ENCODE measurements around the gene CCNJL.

Gene CCNJL

DNA sequence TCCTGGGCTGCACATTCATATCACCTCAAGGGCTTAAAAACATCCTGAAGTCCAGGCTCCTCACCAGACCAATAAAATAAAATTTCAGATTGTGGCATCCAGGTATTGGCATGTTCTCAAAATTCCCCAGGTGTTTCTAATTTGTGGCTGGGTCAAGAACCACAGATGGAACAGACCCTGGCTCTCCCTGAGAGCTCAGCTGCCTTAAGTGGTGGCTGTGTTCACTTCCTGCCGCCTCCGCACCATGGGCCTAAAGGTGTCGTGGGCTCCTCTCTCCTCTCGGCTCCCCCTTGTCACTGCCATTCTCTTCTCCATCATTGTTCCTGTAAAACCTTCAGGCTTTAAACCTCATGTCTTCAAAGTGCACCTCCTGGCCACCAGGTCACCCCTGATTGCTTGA is 17.8 kb upstream of the CCNJL start:
- DNase-seq, result no peak

DNA sequence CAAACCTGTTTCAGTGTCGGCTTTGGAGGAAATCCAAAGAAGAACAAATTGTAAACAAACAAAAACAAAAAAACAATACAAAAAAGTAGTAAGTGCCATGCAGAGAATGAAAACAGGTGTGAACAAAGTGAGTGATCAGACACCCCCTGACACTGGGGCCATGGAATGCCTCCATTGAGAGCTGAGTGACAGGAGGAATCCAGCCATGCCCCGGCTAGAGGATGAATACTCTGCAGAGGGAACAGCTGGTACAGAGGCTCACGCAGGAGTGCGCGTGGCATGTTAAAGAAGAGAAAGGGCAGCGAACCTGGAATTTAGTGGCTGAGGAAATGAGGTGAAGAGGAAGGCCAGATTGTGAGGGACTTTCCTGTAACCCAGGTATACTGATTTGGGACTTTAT is 15.5 kb upstream of the CCNJL start:
- no peak for DNase-seq

DNA sequence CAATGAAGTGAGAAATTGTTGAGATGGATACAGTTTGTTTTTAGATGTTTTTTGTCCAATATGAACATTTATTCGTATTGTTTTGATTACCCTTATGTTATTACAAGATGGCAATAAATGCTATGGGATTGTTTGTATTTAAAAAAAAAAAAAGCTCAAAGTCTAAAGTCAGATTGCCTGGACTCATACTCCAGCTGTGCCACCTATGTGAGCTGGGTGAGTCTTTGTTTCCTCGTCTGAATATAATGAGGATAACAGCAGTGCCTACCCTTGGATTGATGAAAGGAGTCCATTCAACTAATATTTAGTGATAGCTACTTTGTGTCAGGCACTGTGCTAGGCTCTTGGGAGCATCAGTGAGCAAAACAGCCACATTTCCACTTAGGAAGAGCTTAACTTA is 14.6 kb upstream of the CCNJL start:
- no peak for DNase-seq

DNA sequence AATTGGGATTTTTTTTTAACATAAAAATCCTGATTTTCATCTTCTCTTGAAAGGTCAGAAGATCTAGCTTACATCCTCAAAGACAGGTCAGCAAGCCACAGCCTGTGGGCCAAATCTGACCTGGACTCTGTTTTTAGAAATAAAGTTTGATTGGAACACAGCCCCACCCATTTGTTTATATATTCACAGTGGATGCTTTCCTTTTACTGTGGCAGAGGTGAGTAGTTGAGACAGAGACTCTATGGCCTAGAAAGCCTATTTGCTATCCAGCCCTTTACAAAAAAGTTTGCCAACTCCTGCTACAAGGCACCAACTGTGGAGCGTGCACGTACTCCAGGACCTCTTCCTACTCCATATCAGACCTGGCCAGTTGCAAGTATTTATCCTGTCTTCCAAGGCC is 13.4 kb upstream of the CCNJL start:
- DNase-seq, result no peak

GRCh38 chr5:160324886-160325285 is 12.5 kb upstream of the CCNJL start:
- no peak for DNase-seq

DNA sequence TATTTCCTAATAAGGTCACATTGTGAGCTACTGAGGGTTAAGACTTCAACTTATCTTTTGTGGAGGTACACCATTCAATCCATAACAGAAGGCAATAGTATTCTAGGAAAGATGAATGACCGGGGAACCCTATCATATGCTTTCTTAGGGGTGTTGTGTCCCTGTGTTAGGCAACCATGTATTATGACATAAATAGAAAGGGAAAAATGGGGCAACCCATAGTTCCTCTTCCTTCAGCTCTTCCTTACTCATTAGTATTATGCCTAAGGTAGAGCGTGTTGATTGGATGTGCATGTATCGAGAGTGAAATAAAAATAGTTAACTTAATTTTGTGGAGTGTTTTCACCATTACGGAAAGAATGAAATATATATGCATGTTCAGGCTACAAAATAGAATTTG is 6.0 kb upstream of the CCNJL start:
- no peak for DNase-seq

DNA sequence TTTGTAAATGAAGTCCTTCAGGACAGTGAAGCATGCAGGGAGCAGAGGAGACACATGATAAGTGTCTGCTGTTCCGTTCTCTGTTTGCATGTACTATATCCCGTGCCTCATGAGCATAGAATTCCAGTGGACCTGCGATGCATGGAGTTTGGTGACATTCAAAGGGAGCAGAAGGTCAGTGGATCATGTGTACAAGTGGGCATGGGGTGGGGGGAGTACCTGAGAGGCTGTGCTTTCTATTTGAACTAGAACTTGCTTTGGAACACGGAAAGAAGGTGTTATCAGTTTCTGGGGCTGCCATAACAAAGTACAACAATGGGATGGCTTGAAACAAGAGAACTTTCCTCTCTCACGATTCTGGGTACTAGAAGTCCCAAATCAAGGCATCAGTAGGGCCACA is 5.1 kb upstream of the CCNJL start:
- no peak for DNase-seq

DNA sequence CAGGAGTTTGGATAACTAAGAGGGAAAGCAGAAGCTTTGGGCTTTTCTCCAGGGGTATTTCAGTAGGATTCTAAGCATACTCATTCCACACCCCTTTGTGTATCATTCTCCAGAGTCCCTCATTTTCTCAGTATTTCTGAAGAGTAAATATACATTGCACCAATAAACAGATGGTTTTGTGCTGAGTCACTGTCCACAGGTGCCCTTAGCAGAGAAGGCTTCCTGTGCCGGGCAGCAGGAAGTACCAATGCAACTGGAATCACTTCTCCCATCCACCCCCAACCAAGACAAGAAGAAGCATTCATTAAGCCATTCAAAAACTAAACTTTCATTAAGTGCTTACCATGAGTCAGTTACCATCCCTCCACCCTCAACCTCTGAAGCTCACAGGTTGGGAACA is 3.6 kb upstream of the CCNJL start:
- no peak for DNase-seq

DNA sequence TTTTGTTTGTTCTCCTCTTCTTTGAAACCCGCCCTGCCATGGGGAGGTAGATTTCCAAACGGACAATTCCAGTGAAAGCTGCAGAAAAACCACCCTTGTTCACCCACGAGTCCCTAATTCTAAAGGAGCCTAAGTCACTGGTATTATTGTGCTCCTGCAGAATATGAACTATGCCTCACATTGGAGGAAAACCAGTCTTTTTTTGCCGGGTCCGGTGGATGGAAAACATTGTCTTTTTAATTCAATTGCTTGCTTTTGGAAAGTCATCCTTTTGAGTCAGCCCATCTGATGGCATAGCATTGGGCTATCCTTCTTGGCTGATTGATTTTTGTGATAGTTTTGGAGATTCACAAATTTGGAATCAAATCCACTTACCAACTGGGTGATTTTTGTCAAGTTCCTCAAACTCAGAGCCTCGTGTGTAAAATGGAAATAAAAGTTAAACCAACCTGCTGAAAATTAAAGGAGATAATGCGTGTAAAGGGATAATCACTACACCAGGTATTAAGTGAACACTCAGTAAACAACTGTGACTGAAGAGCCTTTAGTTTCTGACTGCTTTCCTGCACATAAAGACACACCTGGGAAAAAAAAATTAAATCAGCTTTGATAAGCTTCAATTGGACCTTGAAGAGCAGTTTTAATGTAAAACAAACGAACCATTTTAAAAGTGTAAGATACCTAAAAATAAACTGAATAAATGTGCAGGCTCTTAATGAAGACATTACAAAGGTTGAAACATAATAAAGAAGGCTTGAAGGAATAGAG is 780 bp upstream of the CCNJL start:
- no peak for DNase-seq

GRCh38 chr5:160311491-160312133 is 752 bp downstream of the CCNJL start:
- DNase-seq, result no peak

GRCh38 chr5:160310552-160311295 is 1.6 kb downstream of the CCNJL start:
- no peak for DNase-seq

GRCh38 chr5:160310140-160310539 is 2.2 kb downstream of the CCNJL start:
- DNase-seq, result no peak

GRCh38 chr5:160306696-160307095 is 5.7 kb downstream of the CCNJL start:
- no peak for DNase-seq

DNA sequence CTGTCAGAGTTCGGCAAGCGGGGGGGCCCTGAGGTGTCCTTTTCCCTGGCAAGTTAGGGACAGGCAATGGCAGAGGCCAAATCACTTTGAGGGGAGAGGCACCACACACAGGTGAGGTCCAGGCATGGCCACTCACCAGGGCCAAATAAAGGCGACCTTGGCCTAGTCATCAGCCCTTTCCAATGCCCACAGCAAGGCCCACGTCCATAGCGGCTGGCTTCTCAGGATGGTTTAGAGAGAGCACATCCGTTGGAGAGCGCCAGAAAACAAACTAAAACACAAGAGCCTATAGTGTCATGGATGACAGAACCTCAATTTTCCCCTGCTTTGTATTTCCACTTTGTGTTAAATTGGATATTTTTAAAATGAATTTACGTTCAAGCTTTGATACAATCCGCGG is 7.0 kb downstream of the CCNJL start:
- DNase-seq, result no peak

- no peak for DNase-seq
These were observed 8.7 kb downstream of the CCNJL start for GRCh38 chr5:160303690-160304089.

GRCh38 chr5:160298189-160298588 is 14.2 kb downstream of the CCNJL start:
- DNase-seq, result no peak

DNA sequence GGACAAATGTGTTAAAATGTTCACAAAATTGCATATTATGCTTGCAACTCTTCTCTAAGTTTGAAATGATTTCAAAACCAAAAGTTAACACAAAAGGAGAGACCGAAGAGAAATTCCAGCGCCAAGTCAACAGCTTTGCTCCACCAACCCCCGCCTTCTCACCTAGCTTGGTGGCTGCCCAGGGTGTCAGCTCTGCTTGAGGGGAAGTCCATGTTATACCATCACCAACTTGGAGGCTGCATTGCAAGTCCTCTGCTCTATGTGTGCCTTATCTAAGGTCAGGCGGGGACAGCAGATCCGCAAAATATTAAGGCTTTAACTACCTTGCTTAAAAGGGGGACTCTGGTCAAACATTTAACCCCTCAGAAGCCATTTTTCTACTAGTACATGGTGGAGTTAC is 14.6 kb downstream of the CCNJL start:
- no peak for DNase-seq

GRCh38 chr5:160297004-160297403 is 15.4 kb downstream of the CCNJL start:
- DNase-seq, result no peak

- no peak for DNase-seq
These were observed 15.9 kb downstream of the CCNJL start for GRCh38 chr5:160296496-160296895.

GRCh38 chr5:160293901-160294561 is 18.3 kb downstream of the CCNJL start:
- no peak for DNase-seq

- DNase-seq, result no peak
These were observed 19.0 kb downstream of the CCNJL start for GRCh38 chr5:160293386-160293785.

- no peak for DNase-seq
These were observed 20.9 kb downstream of the CCNJL start for GRCh38 chr5:160291467-160291866.

GRCh38 chr5:160290751-160291150 is 21.6 kb downstream of the CCNJL start:
- DNase-seq, result no peak
